AG09319 (cell line): ENCODE data around the gene KANK3.

ENCODE experiments used
- DNase-seq: peaks from one replicate; pipeline ENCODE4 v3.0.0-alpha.2; 2010; ENCODE audit warnings: low read depth; ENCODE audit errors: extremely low read depth
- CTCF ChIP-seq: IDR thresholded peaks from 2 replicates; pipeline ENCODE4 v1.5.1; 2011; ENCODE audit warnings: low read depth, mild to moderate bottlenecking, inconsistent platforms, low read length, moderate library complexity

The KANK3 gene

GRCh38 chr19:8336660-8337059 is 6.4 kb downstream of the KANK3 start:
- no peak for DNase-seq
- no peak for TF ChIP-seq CTCF

GRCh38 chr19:8336072-8336569 is 6.9 kb downstream of the KANK3 start:
- TF ChIP-seq CTCF = no peak
- DNase-seq = no peak

- no peak for TF ChIP-seq CTCF
- no peak for DNase-seq
Measured at GRCh38 chr19:8335343-8336071, 7.6 kb downstream of the KANK3 start.

GRCh38 chr19:8334458-8335342 is 8.4 kb downstream of the KANK3 start:
- TF ChIP-seq CTCF = no peak
- DNase-seq = no peak

- DNase-seq = no peak
- TF ChIP-seq CTCF = no peak
Measured at GRCh38 chr19:8333767-8334457, 9.2 kb downstream of the KANK3 start.

- TF ChIP-seq CTCF = no peak
- no peak for DNase-seq
Measured at GRCh38 chr19:8332976-8333766, 9.9 kb downstream of the KANK3 start.
